LNCaP clone FGC (cell line): ENCODE results near the gene CBX7.

ENCODE experiments used
- DNase-seq: peaks from one replicate; pipeline ENCODE4 v3.0.0-alpha.2; 2011; ENCODE audit warnings: low read depth
- H3K4me3 ChIP-seq: 2 replicates; pipeline ENCODE4 v1.5.1; 2011; ENCODE audit warnings: mild to moderate bottlenecking, low read depth, low read length, control low read depth
- CTCF ChIP-seq: IDR thresholded peaks from 2 replicates; pipeline ENCODE4 v1.5.1; 2012; ENCODE audit warnings: mild to moderate bottlenecking; ENCODE audit not compliant: control insufficient read depth, insufficient read depth; ENCODE audit errors: extremely low read depth

CBX7 gene

GRCh38 chr22:39129746-39130145 lies 22.7 kb downstream of the CBX7 start:
- H3K4me3 ChIP-seq: no peak overlapping the region
- TF ChIP-seq CTCF: no peak
- DNase-seq: no peak

GRCh38 chr22:39129081-39129480 lies 23.4 kb downstream of the CBX7 start:
- H3K4me3 ChIP-seq: no peak overlapping the region
- TF ChIP-seq CTCF: no peak
- DNase-seq: no peak

DNA sequence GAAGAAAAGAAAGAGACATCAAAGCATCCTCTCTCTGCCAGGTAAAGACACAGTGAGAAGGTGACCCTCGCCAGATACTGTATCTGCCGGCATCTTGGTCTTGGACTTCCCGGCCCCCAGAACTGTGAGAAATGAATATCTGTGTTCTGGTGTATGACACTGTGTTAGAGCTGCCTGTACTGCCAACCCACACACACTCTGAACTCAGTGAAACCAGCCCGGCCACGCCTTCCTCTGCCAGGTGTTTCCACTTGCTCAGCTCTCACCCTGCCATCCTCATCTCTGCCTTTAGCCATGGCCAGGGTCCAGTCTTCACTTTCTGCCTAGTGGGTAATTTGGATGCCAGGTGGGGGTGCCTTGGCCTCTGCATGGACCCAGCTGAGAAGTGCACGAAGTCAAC lies 24.0 kb downstream of the CBX7 start:
- DNase-seq: no peak
- no peak overlapping the region for H3K4me3 ChIP-seq
- TF ChIP-seq CTCF: no peak

DNA sequence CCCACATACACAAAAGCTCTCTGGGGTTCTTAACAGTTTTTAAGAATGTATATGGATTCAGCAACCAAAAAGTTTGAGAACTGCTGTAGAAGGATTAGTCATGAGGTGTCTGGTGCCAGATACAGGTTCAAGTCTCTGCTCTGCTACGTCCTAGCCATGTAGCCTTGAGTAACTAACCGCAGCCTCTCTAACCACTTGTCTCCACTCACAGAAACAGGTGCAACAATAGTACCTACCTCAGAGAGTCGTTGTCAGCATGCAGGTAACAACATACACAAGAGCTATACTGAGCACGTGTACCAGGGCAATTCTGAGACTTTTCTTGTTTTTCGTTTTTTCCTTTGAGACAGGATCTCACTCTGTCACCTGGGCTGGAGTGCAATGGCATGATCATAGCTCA lies 26.9 kb downstream of the CBX7 start:
- no peak overlapping the region for H3K4me3 ChIP-seq
- no peak for DNase-seq
- no peak for TF ChIP-seq CTCF

DNA sequence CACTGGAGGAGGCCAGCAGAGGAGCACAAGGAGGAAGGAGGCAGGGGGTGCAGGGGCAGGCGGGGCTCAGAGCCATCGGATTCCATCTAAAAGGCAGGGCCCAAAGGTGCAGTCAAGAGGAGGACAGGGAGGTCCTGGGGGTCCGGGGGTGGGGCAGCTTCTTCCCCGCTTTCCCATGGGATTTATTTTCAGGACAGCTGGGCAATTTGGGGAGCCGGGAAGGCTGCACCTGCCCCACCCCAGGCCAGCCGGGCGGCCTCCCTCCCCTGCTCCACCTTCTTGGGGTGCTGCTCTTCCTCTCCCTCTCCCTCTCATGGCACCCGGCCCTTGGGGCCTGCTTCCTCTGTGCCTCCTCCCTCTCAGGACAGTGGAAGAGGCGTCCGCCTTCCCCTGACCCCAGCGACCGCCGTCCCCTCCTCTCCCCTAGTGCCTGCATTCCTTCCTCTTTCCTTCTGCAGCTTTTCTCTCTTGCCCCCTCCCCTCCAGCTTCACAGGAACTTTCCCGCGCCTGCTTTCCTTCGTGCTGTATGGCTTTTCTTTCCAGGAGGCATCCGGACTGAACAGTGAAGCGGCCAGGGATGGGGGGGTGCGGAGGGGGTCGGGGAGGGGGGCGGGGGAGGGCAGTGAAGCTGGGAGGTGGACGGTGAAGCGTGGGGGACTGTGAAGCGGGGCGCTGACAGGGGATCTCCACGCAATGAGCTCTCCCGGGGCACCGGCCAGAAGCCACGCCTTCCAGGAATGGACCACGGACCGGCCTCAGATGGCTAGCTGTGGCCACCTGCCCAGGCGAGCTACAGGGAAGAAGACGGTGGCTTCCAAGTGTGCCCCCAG lies 28.5 kb downstream of the CBX7 start:
- DNase-seq: no peak
- no peak overlapping the region for H3K4me3 ChIP-seq
- TF ChIP-seq CTCF: no peak

DNA sequence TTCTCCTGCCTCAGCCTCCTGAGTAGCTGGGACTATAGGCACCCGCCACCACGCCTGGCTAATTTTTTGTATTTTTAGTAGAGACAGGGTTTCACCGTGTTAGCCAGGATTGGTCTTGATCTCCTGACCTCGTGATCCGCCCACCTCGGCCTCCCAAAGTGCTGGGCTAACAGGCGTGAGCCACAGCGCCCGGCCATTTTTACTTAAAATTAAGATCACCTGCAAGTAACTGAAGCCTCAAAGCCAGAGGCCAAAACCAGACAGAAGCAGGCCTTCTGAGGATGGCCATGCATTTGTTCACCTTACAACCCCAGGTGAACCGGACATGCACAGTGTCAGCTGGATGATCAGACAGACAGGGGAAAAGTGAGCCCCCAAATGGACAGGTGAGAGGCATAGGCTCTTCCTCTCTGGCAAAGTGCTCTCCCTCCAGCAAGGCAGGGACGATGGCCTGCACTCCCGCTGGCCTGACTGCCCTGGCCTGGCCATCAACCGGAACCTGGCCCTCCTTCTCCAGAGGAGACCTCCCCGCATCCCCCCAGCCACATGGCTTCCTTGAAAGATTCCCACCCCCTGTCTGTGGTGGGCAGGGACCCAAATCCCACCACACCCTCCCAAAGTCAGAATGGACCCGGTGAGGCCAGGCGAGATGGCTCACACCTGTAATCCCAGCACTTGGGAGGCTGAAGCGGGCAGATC lies 29.6 kb downstream of the CBX7 start:
- no peak for DNase-seq
- TF ChIP-seq CTCF: no peak
- H3K4me3 ChIP-seq: no peak overlapping the region
